Astrocyte (in vitro differentiated cells and primary cell): ENCODE data around the gene ZMAT3.

Source experiments
- EZH2 ChIP-seq: IDR thresholded peaks from 2 replicates; pipeline ENCODE4 v1.6.1; 2012; ENCODE audit warnings: mild to moderate bottlenecking, low read length, inconsistent platforms; ENCODE audit not compliant: insufficient read depth
- TF ChIP-seq, protein P1 (sequence below): IDR thresholded peaks from 2 replicates; pipeline ENCODE4 v1.5.1; 2011; ENCODE audit warnings: low read depth, mild to moderate bottlenecking, inconsistent platforms, low read length, moderate library complexity; ENCODE audit not compliant: insufficient read depth

- TF ChIP-seq, protein P1, sequence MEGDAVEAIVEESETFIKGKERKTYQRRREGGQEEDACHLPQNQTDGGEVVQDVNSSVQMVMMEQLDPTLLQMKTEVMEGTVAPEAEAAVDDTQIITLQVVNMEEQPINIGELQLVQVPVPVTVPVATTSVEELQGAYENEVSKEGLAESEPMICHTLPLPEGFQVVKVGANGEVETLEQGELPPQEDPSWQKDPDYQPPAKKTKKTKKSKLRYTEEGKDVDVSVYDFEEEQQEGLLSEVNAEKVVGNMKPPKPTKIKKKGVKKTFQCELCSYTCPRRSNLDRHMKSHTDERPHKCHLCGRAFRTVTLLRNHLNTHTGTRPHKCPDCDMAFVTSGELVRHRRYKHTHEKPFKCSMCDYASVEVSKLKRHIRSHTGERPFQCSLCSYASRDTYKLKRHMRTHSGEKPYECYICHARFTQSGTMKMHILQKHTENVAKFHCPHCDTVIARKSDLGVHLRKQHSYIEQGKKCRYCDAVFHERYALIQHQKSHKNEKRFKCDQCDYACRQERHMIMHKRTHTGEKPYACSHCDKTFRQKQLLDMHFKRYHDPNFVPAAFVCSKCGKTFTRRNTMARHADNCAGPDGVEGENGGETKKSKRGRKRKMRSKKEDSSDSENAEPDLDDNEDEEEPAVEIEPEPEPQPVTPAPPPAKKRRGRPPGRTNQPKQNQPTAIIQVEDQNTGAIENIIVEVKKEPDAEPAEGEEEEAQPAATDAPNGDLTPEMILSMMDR: no peak
- no peak for TF ChIP-seq EZH2
Observed at GRCh38 chr3:179021119-179021903, 50.3 kb downstream of the ZMAT3 start.
